H9 (cell line): Measurements from ENCODE around the gene PHETA1. TPM values are rescaled to one million over a fixed set of nuclear protein-coding genes. Genes with fewer than 3 reads are reported as not detected.

Experiments
- DNase-seq: peaks from one replicate; pipeline ENCODE4 v3.0.0-alpha.2; 2017
- H2AFZ ChIP-seq: one replicate; pipeline ENCODE4 v1.6.1; 2013; ENCODE audit warnings: mild to moderate bottlenecking, low read length, control low read depth, moderate library complexity
- H2AK5ac ChIP-seq: 2 replicates; pipeline ENCODE4 v1.6.1; 2013; ENCODE audit warnings: low read length, control low read depth, mixed read lengths; ENCODE audit not compliant: insufficient read length
- H2BK120ac ChIP-seq: one replicate; pipeline ENCODE4 v1.6.1; 2013; ENCODE audit warnings: low read depth, mild to moderate bottlenecking, low read length, control low read depth, inconsistent platforms; ENCODE audit not compliant: poor library complexity, severe bottlenecking
- H2BK12ac ChIP-seq: 2 replicates; pipeline ENCODE4 v1.6.1; 2013; ENCODE audit warnings: low read length, control low read depth, mixed read lengths, low read depth; ENCODE audit not compliant: insufficient read length
- H2BK15ac ChIP-seq: 2 replicates; pipeline ENCODE4 v1.6.1; 2013; ENCODE audit warnings: low read depth, low read length, control low read depth
- H2BK20ac ChIP-seq: one replicate; pipeline ENCODE4 v1.6.1; 2013; ENCODE audit warnings: low read depth, mild to moderate bottlenecking, low read length, control low read depth, inconsistent platforms; ENCODE audit not compliant: poor library complexity, severe bottlenecking
- H2BK5ac ChIP-seq: 2 replicates; pipeline ENCODE4 v1.6.1; 2013; ENCODE audit warnings: low read length, control low read depth, mixed read lengths; ENCODE audit not compliant: insufficient read length
- H3K14ac ChIP-seq: 2 replicates; pipeline ENCODE4 v1.6.1; 2013; ENCODE audit warnings: low read length, control low read depth; ENCODE audit not compliant: insufficient read depth
- H3K18ac ChIP-seq: 2 replicates; pipeline ENCODE4 v1.6.1; 2013; ENCODE audit warnings: low read depth, mild to moderate bottlenecking, mixed read lengths, low read length, control low read depth; ENCODE audit not compliant: insufficient read length
- H3K23ac ChIP-seq: 2 replicates; pipeline ENCODE4 v1.6.1; 2013; ENCODE audit warnings: low read length, control low read depth, mixed read lengths, low read depth; ENCODE audit not compliant: insufficient read length
- H3K23me2 ChIP-seq: 2 replicates; pipeline ENCODE4 v1.6.1; 2013; ENCODE audit warnings: low read depth, mild to moderate bottlenecking, mixed read lengths, low read length, control low read depth; ENCODE audit not compliant: insufficient read length, poor library complexity, severe bottlenecking
- H3K27ac ChIP-seq: 2 replicates; pipeline ENCODE4 v1.5.1; 2013; ENCODE audit warnings: low read length, control low read depth, mixed read lengths, low read depth; ENCODE audit not compliant: insufficient read length
- H3K27me3 ChIP-seq: 2 replicates; pipeline ENCODE4 v1.6.1; 2013; ENCODE audit warnings: low read length, control low read depth, inconsistent platforms; ENCODE audit not compliant: insufficient read depth
- H3K4ac ChIP-seq: 2 replicates; pipeline ENCODE4 v1.6.1; 2013; ENCODE audit warnings: low read depth, mild to moderate bottlenecking, control low read depth, inconsistent platforms, low read length, moderate library complexity
- H3K4me1 ChIP-seq: 2 replicates; pipeline ENCODE4 v1.6.1; 2013; ENCODE audit warnings: low read length, control low read depth, inconsistent platforms; ENCODE audit not compliant: insufficient read depth
- H3K4me2 ChIP-seq: 2 replicates; pipeline ENCODE4 v1.6.1; 2013; ENCODE audit warnings: low read length, control low read depth, mixed read lengths; ENCODE audit not compliant: insufficient read length, insufficient read depth
- H3K56ac ChIP-seq: 2 replicates; pipeline ENCODE4 v1.6.1; 2013; ENCODE audit warnings: low read depth, mild to moderate bottlenecking, mixed read lengths, low read length, control low read depth; ENCODE audit not compliant: insufficient read length
- H3K79me1 ChIP-seq: 2 replicates; pipeline ENCODE4 v1.6.1; 2013; ENCODE audit warnings: low read depth, mild to moderate bottlenecking, moderate library complexity, low read length, control low read depth, inconsistent platforms; ENCODE audit not compliant: insufficient read depth, poor library complexity, severe bottlenecking
- H3K79me2 ChIP-seq: 2 replicates; pipeline ENCODE4 v1.6.1; 2013; ENCODE audit warnings: low read length, control low read depth, inconsistent platforms; ENCODE audit not compliant: insufficient read depth
- H3K9ac ChIP-seq: 2 replicates; pipeline ENCODE4 v1.6.1; 2013; ENCODE audit warnings: low read length, control low read depth, mixed read lengths; ENCODE audit not compliant: insufficient read length; ENCODE audit errors: extremely low read depth
- H3K9me3 ChIP-seq: one replicate; pipeline ENCODE4 v1.6.1; 2013; ENCODE audit warnings: low read depth, low read length, inconsistent platforms; ENCODE audit not compliant: control insufficient read depth
- H3T11ph ChIP-seq: one replicate; pipeline ENCODE4 v1.6.1; 2013; ENCODE audit warnings: mild to moderate bottlenecking, low read length, control low read depth, inconsistent platforms
- H4K20me1 ChIP-seq: one replicate; pipeline ENCODE4 v1.6.1; 2013; ENCODE audit not compliant: control insufficient read depth, insufficient read length, insufficient read depth
- H4K5ac ChIP-seq: 2 replicates; pipeline ENCODE4 v1.6.1; 2013; ENCODE audit warnings: low read depth, mild to moderate bottlenecking, mixed read lengths, low read length, control low read depth; ENCODE audit not compliant: insufficient read length
- H4K8ac ChIP-seq: replicated peaks from 2 replicates; pipeline ENCODE4 v1.6.1; 2013; ENCODE audit warnings: low read length, control low read depth, mixed read lengths, low read depth; ENCODE audit not compliant: insufficient read length
- H4K91ac ChIP-seq: 2 replicates; pipeline ENCODE4 v1.6.1; 2013; ENCODE audit warnings: low read depth, mild to moderate bottlenecking, moderate library complexity, mixed read lengths, low read length, control low read depth; ENCODE audit not compliant: insufficient read length
- H3K27ac Mint-ChIP-seq, 3 experiments: 2 replicates in 2 of 3; 3 replicates in 1 of 3; pipeline ENCODE4 v1.8.0; 2020 to 2021; ENCODE audit warnings: mixed read lengths in 3 of 3, mild to moderate bottlenecking in 1 of 3, moderate library complexity in 1 of 3
- H3K27me3 Mint-ChIP-seq: 2 replicates; pipeline ENCODE4 v1.8.0; 2021; ENCODE audit warnings: low read depth, mild to moderate bottlenecking, moderate library complexity, mixed read lengths
- H3K36me3 Mint-ChIP-seq, 3 experiments: 2 replicates in 2 of 3; 3 replicates in 1 of 3; pipeline ENCODE4 v1.8.0; 2020 to 2021; ENCODE audit warnings: low read depth in 3 of 3, mixed read lengths in 3 of 3; ENCODE audit not compliant: insufficient read depth in 1 of 3
- H3K4me1 Mint-ChIP-seq, 2 experiments: 2 replicates each; pipeline ENCODE4 v1.8.0; 2020; ENCODE audit warnings: mixed read lengths in 2 of 2
- H3K4me3 Mint-ChIP-seq, 2 experiments: 2 replicates in 1 of 2; 3 replicates in 1 of 2; pipeline ENCODE4 v1.8.0; 2020 to 2021; ENCODE audit warnings: mild to moderate bottlenecking in 2 of 2, mixed read lengths in 2 of 2, moderate library complexity in 1 of 2
- H3K9me3 Mint-ChIP-seq, 2 experiments: 2 replicates in 1 of 2; 3 replicates in 1 of 2; pipeline ENCODE4 v1.8.0; 2020; ENCODE audit warnings: mild to moderate bottlenecking in 2 of 2, mixed read lengths in 2 of 2, moderate library complexity in 1 of 2
- WGBS: extraction: QIAGEN DNeasy Blood & Tissue Kit; methylation state at CpG from one replicate; pipeline ENCODE4 v1.1.7; 2013; ENCODE audit warnings: missing lambda C conversion rate, low lambda C conversion rate, mixed read lengths; ENCODE audit not compliant: insufficient read length; ENCODE audit errors: extremely low coverage; 5-methylcytosine and 5-hydroxymethylcytosine counted together
- total RNA-seq: library from RNA; stranded (reverse); gene quantifications from 2 replicates; pipeline ENCODE4 v1.2.1, GENCODE V29; 2021
- TF ChIP-seq, protein P1 (sequence below): fragments of 200-600 bp; sonication (generic); conservative IDR thresholded peaks from 3 replicates; pipeline ENCODE4 v1.8.0; 2021; ENCODE audit warnings: antibody characterized with exemption, mild to moderate bottlenecking

Gene PHETA1
- total RNA-seq, 1 experiment from 2014 or later, result 13.1 TPM

DNA sequence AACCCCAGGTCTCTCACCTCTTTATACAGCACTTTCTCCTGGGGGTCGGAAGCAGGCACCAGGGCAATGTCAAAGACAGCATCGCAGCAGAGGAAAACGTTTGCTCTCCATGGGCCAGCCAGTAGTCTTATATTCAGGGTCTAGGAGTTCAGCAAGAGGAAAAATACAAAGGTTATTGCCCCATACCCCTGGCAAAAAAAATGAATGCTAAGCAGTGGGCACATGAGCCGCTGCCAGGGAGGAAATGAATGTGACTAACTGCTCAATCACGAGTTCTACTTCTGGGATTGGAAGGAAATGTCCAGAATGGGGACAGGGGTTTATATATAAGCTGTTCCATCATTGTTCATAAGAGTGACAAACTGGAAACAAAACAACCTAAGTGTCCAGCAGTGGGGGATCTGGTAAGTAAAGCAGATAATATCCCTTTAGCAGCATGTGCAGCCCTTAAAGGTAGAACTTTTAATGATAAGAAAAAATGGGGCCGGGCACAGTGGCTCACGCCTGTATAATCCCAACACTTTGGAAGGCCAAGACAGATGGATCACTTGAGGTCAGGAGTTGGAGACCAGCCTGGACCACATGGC, 53.8 kb downstream of the PHETA1 start:
- no peak overlapping the region for H4K8ac ChIP-seq
- H4K5ac ChIP-seq, result no peak overlapping the region
- H2BK15ac ChIP-seq, result no peak overlapping the region
- H2BK12ac ChIP-seq, result no peak overlapping the region
- H3K9me3 ChIP-seq, result no peaks in the 10 kb centered on the region
- no peak overlapping the region for H3K4ac ChIP-seq
- H3K36me3 Mint-ChIP-seq, result peaks cover 2 to 6% (median 5%) of the 10 kb centered on the region in 3 experiments; a peak in 4 of 7 replicates
- no peak overlapping the region for H3K4me2 ChIP-seq
- no peaks in the 10 kb centered on the region for H3K27me3 Mint-ChIP-seq
- no peak overlapping the region for H3K27ac Mint-ChIP-seq
- no peak overlapping the region for H3T11ph ChIP-seq
- no peaks in the 10 kb centered on the region for H3K27me3 ChIP-seq
- H2BK120ac ChIP-seq, result no peak overlapping the region
- H3K27ac ChIP-seq, result no peak overlapping the region
- H3K18ac ChIP-seq, result no peak overlapping the region
- no peak overlapping the region for H3K4me3 Mint-ChIP-seq
- H3K4me1 ChIP-seq, result no peaks in the 10 kb centered on the region
- H3K9me3 Mint-ChIP-seq, result no peaks in the 10 kb centered on the region
- H3K23me2 ChIP-seq, result no peaks in the 10 kb centered on the region
- no CpG with 5 or more reads among the region's 7 CpGs for WGBS
- no peak overlapping the region for H3K9ac ChIP-seq
- H3K4me1 Mint-ChIP-seq, result peaks cover 5 to 7% of the 10 kb centered on the region in 2 experiments
- DNase-seq, result no peak
- no peak overlapping the region for H3K56ac ChIP-seq
- TF ChIP-seq, protein P1, sequence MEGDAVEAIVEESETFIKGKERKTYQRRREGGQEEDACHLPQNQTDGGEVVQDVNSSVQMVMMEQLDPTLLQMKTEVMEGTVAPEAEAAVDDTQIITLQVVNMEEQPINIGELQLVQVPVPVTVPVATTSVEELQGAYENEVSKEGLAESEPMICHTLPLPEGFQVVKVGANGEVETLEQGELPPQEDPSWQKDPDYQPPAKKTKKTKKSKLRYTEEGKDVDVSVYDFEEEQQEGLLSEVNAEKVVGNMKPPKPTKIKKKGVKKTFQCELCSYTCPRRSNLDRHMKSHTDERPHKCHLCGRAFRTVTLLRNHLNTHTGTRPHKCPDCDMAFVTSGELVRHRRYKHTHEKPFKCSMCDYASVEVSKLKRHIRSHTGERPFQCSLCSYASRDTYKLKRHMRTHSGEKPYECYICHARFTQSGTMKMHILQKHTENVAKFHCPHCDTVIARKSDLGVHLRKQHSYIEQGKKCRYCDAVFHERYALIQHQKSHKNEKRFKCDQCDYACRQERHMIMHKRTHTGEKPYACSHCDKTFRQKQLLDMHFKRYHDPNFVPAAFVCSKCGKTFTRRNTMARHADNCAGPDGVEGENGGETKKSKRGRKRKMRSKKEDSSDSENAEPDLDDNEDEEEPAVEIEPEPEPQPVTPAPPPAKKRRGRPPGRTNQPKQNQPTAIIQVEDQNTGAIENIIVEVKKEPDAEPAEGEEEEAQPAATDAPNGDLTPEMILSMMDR, result no peak
- H2AFZ ChIP-seq, result no peak overlapping the region
- H2AK5ac ChIP-seq, result no peak overlapping the region
- H3K79me1 ChIP-seq, result no peaks in the 10 kb centered on the region
- H4K91ac ChIP-seq, result no peak overlapping the region
- no peak overlapping the region for H2BK5ac ChIP-seq
- H3K23ac ChIP-seq, result no peak overlapping the region
- H4K20me1 ChIP-seq, result no peaks in the 10 kb centered on the region
- H3K14ac ChIP-seq, result no peak overlapping the region
- no peak overlapping the region for H2BK20ac ChIP-seq
- H3K79me2 ChIP-seq, result no peaks in the 10 kb centered on the region
